OCI-M2 (cell line): ENCODE results near the gene SMIM11.
A peak's percentile ranks its signal among the peaks of the same experiment; 100 is the strongest.
"Not testable (repeated sequence)": the region's sequence is repeated elsewhere in the genome, so short reads cannot be mapped to it uniquely, and the experiment has no call there.

Experiments
- DNase-seq: peaks from one replicate; lab custom pipeline; 2025; ENCODE audit not compliant: unreplicated experiment; lab: John Stamatoyannopoulos, UW

The SMIM11 gene, protein sequence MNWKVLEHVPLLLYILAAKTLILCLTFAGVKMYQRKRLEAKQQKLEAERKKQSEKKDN

GRCh38 chr21:34374940-34375618 lies at the start of gene SMIM11:
Gene SMIM11, plus strand, starts transcription at chr21:34375507. Its CDS starts 3,998 bp downstream, at chr21:34379505.
- not testable (repeated sequence) for DNase-seq

DNA sequence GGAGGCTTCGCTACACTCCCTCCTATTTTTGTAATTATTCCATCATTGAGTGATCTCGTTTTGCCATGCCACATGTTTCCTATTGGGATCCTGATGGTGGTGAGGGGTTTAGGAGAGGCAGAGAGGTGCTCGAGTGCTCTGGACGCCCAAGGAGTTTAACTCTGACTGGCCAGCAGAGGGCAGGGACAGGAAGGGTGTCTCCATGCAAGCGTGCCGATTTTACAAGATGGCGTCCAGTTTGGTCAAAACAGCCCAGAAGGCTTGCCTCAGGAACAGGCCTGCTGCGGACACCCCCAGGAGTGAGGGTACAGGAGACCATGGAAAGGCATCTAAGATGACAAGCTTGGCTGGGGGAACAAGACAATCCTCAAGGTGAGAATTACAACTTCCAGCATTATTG lies 45.3 kb upstream of the SMIM11 start:
- no peak for DNase-seq

GRCh38 chr21:34331726-34332125 lies 43.6 kb upstream of the SMIM11 start:
- DNase-seq: no peak

DNA sequence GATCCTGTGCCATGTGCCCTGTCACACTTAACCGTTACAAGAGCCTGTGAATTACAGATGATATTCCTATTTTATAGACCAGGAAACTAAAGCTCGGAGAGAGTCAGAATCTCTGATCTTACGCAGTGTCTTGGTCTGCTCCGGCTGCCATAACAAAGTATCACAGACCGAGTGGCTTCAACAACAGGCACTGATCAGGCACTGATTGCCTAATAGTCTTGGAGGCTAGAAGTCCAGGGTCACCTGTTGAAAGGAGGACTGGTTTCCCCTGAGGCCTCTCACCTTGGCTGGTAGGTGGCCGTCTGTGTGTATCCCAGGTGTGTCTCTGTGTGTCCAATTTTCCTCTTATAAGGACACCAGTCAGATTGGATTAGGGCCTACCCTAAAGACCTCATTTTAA lies 43.0 kb upstream of the SMIM11 start:
- no peak for DNase-seq

DNA sequence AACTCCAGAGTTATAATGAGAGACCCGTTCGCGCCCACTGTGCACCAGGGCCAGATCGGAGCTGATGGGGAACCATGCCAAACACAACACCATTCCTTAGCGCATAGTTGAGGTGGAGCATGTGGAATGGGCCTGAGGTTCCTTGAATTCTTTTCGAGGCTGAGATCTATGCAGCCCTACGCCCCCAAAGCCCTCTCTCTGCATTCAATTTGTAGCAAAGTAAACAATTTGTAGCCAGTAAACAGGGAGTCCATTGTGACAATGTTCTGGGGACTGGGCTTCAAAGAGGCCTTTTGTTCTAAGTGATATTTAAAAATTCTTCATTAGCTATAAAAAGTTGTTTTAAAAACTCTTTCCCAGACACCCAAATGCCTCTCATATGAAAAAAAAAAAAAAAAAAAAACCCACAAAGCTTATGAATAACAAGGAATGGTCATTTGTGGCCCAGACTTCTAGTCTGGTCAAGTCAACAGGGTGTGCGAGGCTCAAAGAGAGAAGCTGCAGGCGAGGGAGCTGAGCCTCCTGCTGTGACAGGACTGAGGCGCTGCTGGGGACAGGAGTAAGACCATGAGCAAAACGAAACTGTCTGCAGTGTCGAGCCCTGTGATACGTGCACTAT lies 42.1 kb upstream of the SMIM11 start:
- no peak for DNase-seq

GRCh38 chr21:34335316-34335715 lies 40.0 kb upstream of the SMIM11 start:
- no peak for DNase-seq

GRCh38 chr21:34336245-34336644 lies 39.1 kb upstream of the SMIM11 start:
- no peak for DNase-seq

DNA sequence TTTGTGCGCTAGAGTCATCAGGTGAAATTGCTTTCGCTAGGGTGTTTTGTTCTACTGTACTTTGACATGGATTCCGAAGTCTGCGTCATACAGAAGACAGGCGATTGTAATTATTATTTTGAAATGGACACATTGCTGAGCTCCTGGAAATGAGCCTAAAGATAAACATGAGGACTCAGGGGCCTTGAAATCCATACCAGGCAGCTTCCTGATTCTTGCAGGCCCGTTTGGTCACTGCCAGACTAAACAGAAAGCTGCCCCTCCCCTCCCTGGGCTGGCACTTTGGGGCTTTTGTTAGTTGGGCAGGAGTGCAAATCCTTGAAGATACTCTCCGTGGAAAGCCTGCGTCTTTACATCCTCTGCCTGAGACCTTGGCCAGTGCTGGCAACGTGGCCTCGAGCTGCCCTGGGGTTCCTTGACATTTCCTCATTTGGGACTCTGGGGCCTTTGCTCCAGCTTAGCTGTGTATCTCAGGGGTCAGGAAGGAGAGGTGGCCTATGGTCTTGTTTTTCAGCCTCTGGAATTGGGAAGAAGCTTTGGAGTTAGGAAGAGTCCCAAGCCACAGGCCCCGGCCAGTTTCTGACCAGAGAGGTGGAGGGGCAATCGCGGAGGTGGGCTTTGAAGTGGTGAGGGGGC lies 38.4 kb upstream of the SMIM11 start:
- DNase-seq: no peak

DNA sequence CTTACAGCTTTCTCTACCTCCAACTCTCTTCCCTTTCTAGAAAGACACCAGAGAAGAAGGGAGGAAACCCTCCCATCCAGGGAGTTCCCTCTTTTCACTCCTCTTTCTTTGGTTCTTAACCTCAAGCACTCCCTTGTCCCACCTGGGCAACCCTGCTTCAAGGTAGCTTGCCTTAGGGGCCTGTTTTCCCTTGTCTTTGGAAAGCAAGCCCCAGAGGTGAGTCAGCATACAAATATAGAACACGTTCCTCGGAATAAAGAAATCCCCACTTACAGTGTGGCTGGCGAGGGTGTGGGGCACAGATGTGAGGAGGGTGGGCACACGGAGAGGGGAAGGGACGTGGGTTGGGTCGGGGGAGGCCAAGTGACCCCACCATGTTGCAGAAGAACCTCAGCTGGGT lies 37.6 kb upstream of the SMIM11 start:
- DNase-seq: no peak

- DNase-seq: no peak
Measured at GRCh38 chr21:34338226-34338625, 37.1 kb upstream of the SMIM11 start.

DNA sequence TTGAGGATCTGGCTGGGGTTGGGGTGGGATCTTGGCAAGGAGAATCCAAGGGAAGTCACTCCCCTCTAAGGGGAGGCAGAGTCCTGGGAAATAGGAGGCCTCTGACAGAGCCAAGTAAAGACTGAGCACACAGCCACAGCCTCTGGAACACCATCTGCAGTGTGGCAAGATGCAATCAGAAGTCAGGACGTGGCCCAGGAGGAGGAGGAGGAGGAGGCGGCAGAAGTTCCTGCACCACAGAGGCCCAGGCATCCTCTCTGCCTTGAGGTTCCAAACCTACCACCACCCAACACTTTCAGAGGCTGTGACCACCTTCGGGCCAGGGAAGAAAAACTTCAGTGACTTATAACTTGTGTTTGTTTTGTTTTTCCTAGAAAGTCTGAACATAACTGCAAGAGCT lies 35.2 kb upstream of the SMIM11 start:
- DNase-seq: no peak

- DNase-seq: no peak
Measured at GRCh38 chr21:34342476-34342875, 32.8 kb upstream of the SMIM11 start.

DNA sequence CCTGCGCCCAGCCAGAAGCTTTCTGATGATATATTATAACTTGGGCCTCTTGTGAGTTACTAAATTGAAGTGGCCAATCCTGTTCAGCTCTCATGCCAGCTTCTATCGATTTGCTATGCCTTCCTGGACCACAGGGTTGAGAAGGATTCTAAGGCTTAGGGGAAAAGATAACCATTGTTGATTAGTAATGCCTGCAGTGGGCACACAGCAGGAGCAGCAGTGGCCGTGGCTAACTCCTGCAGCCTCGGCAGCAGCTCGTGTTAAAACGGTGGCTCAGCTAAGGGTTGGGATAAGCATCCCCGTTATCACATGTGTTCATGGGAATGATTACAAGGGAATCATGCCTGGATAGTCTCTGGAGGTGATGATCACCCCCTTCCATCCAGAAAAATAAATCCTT lies 32.0 kb upstream of the SMIM11 start:
- no peak for DNase-seq

GRCh38 chr21:34343838-34344381 lies 31.4 kb upstream of the SMIM11 start:
- DNase-seq: no peak

GRCh38 chr21:34344584-34344983 lies 30.7 kb upstream of the SMIM11 start:
- no peak for DNase-seq

DNA sequence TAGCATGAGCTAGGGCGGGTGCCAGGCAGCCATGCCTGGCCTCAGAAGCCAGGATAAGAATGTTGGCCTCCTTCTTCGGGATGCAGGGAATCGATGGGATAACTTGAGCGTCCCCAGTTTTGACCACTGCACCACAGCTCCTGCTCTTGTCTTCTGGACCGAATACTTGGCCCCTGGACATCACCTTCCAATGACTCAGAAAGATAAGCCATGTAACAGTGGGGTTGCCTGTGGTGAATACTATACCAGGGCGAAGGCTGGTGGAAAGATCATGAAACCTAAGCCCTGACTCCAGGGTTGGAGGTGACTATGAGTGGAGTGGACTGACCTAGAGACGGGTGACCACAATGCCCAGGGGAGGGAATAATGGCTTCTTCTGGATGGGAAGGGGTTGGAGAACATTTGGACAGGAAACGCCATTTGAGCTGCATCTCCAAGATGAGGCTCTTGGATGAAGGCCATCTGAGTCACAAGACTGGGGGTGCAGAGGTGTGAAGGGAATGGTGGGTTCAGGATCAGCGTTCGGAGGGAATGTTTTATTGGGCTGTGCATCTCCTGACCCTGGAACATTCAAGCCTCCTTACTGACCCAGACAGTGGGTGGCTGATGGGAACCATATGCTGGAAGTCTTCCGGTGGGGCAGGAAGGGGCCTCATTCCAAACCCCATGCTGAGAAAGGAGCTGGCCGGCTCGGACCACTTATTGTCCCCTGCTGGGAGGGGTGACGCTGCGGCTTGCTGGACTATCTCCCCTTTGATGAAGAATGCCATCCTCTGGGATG lies 30.0 kb upstream of the SMIM11 start:
- DNase-seq: no peak

GRCh38 chr21:34345892-34346291 lies 29.4 kb upstream of the SMIM11 start:
- no peak for DNase-seq

- DNase-seq: no peak
Measured at GRCh38 chr21:34348890-34349519, 26.3 kb upstream of the SMIM11 start.

GRCh38 chr21:34351786-34352241 lies 23.5 kb upstream of the SMIM11 start:
- peak; percentile 71 for DNase-seq

- DNase-seq: no peak
Measured at GRCh38 chr21:34352556-34352955, 22.8 kb upstream of the SMIM11 start.

- no peak for DNase-seq
Measured at GRCh38 chr21:34353182-34353581, 22.1 kb upstream of the SMIM11 start.
